ENCODE data around the gene UGT1A8.
"Not testable (repeated sequence)": the region's sequence is repeated elsewhere in the genome, so short reads cannot be mapped to it uniquely, and the experiment has no call there.

The UGT1A8 gene

DNA sequence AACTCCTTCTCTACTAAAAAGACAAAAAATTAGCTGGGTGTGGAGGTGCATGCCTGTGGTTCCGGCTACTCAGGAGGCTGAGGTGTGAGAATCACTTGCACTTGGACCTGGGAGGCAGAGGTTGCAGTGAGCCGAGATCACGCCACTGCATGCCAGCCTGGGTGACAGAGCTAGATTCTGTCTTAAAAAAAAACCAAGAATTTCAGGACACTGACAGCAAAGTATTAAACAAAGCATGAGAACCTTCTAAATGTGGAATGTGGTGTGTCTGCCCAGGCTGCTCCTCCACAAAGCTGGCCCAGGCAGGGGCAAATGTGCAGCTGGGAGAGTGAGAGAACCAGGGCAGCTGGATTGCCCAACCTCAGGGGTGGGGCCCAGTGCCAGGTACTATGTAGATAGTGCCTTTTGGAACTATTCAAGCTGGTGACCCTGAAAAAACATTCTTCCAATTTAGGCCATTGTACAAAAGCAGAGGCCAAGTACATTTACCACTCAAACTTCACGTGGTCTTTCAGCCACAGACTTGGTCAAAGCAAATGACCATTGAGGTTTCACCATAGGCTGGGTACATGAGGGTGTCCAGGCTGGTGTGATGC, 88.6 kb downstream of the UGT1A8 start:
- intact Hi-C loops (cut with micrococcal nuclease), result no loop called here
- H3K36me3 Mint-ChIP-seq (ENCODE audit: low read depth), result no peaks in the 10 kb centered on the region
- H3K4me1 Mint-ChIP-seq (ENCODE audit: low read depth), result no peaks in the 10 kb centered on the region
- H3K27ac Mint-ChIP-seq, result no peak overlapping the region
- H3K4me3 Mint-ChIP-seq, result no peak overlapping the region
- H3K27me3 Mint-ChIP-seq, result peaks cover 5% of the 10 kb centered on the region
- no peaks in the 10 kb centered on the region for H3K9me3 Mint-ChIP-seq

DNA sequence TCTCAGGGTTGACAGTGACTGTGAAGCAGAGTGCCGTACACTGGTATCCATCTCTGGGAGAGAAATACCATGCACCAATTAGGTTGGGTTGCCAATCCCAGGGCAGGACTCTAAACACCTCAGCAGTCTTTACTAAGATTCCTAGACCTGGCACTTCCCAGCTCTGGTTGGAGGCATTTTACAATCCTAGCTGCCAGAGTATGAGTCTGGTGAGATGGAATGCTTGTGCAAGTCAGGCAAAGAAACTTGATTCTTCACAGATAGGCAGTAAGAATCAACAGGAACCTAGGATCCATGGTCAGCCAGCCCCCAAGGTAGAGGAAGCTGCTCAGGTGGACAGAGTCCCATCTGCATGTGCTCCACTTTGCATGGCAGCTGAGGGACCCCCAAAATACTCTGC, 89.3 kb downstream of the UGT1A8 start:
- Mint-ChIP-seq H3K4me3 (no peak overlapping the region), H3K27ac (no peak overlapping the region), H3K27me3 (peaks cover 5% of the 10 kb centered on the region)

DNA sequence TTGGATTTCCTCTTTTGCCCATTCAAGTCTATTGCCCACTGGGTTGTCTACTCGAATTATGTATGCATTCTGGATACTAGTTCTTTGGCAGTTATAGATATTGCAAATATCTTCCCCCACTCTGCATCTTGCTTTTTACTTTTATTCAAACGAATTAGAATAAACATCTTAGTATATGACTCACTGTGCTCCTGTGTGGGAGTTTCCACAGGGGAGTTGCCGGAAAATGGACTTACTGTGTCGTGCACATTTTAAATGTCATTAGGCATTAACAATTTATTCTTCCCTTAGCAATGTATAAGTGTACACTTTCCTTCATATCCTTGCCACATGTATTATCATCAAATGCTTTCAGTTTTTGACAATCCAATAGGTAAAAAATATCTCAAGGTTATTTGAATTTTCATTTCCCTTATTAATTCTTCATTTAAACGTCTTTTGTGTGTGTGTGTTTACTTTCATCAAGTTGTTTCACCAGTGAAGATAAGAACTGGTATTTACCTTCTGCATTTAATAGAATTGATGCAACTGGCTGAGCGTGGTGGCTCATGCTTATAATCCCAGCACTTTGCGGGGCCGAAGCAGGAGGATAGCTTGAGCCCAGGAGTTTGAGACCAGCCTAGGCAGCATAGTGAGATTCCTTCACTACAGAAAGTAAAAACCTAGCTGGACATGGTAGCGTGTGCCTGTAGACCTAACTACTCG, 90.7 kb downstream of the UGT1A8 start:
- intact Hi-C loops (cut with micrococcal nuclease), result no loop called here
- no peaks in the 10 kb centered on the region for H3K36me3 Mint-ChIP-seq (ENCODE audit: low read depth)
- H3K4me1 Mint-ChIP-seq (ENCODE audit: low read depth), result no peaks in the 10 kb centered on the region
- H3K27ac Mint-ChIP-seq, result no peak overlapping the region
- H3K27me3 Mint-ChIP-seq, result peaks cover 5% of the 10 kb centered on the region
- no peak overlapping the region for H3K4me3 Mint-ChIP-seq
- no peaks in the 10 kb centered on the region for H3K9me3 Mint-ChIP-seq

More for the DNA sequence above, 89.3 kb downstream of the UGT1A8 start:
- Mint-ChIP-seq H3K4me1 (ENCODE audit: low read depth) (no peaks in the 10 kb centered on the region), H3K36me3 (ENCODE audit: low read depth) (no peaks in the 10 kb centered on the region), H3K9me3 (no peaks in the 10 kb centered on the region)
- intact Hi-C loops (cut with micrococcal nuclease), result no loop called here

DNA sequence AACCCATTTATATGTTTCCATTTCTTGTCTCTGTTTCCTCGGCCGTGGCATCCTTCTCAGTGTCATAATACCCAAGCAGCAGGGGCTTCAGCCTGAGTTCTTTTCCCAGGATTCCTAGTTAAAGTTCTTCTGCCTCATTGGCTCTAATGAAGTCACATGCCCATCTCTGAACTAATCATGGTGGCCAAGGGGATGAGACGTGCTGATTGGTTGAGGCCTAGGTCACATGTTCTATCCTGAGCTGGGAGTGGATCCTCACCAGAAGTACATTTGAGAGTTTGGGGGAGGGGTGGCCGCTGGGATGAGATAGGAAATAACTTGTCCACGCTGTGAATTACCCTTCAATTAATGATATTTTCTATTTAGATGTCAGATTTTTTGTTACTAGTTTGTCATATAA, 91.5 kb downstream of the UGT1A8 start:
- Mint-ChIP-seq H3K27me3 (peaks cover 5% of the 10 kb centered on the region), H3K36me3 (ENCODE audit: low read depth) (no peaks in the 10 kb centered on the region), H3K4me3 (no peak overlapping the region), H3K27ac (no peak overlapping the region), H3K4me1 (ENCODE audit: low read depth) (no peaks in the 10 kb centered on the region), H3K9me3 (no peaks in the 10 kb centered on the region)
- intact Hi-C loops (cut with micrococcal nuclease), result no loop called here

DNA sequence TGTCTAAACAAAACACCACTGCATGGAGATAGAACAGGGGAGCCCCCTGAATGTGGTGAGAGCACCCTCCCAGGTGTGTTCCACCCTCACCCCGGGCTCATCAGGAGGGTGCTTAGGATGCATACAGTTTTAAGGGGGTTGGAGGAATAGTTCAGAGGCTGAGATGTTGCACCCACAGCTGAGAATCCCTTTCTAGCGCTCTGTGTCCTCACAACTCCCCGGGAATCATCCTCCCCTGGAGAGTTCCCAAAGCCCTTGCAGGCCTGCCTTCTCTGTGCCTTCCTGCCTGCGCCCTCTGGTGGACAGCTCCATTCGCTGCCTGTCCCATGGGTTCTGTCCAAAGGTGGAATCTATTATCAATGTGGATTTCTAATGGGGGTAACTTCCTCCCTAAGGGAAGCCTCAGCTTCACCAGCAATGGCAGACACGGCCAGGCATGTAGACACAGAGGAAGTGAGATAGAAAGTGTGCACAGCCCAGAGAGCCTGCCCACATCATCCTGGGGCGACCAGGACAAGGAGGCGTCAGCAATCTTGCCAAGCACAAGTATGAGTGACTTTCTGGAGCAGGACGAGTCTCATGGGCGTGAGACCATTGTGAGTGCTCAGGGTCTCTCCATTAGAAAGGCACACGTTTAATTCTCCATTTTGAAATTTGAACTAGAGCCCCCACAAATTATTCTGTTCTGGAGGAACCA, 94.0 kb downstream of the UGT1A8 start:
- Mint-ChIP-seq H3K4me1 (ENCODE audit: low read depth) (no peaks in the 10 kb centered on the region), H3K27ac (no peak overlapping the region), H3K27me3 (peaks cover 5% of the 10 kb centered on the region), H3K9me3 (no peaks in the 10 kb centered on the region), H3K36me3 (ENCODE audit: low read depth) (no peaks in the 10 kb centered on the region), H3K4me3 (no peak overlapping the region)
- intact Hi-C loops (cut with micrococcal nuclease), result no loop called here

DNA sequence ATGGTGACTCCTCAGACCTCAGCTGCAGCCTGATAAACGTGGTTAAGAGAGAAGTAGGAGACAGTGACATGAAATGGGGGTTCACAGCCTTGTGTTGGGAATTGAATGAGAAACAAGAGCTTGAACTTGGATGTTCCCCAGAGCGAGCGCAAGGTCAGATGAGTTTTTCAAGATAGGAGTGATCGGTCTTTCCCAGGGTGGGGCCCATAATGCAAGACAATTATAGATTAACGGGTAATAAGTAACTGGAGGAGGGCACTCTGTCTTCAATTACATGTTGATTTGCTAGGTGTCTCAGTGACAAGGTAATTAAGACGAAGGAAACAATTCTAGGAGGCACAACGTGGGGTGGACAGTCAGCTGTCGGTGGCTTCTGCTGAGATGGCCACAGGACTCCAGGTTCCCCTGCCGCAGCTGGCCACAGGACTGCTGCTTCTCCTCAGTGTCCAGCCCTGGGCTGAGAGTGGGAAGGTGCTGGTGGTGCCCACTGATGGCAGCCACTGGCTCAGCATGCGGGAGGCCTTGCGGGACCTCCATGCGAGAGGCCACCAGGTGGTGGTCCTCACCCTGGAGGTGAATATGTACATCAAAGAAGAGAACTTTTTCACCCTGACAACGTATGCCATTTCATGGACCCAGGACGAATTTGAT, 95.3 kb downstream of the UGT1A8 start, which contains the start of gene UGT1A5:
TSS of gene UGT1A5 (plus strand) at position 297 of the 651 bp plus-strand sequence. CDS start at position 382, 85 bp downstream.
- Mint-ChIP-seq H3K4me1 (ENCODE audit: low read depth) (no peaks in the 10 kb centered on the region), H3K36me3 (ENCODE audit: low read depth) (no peaks in the 10 kb centered on the region), H3K27ac (no peak within 1 kb of the TSS), H3K4me3 (no peak within 1 kb of the TSS), H3K27me3 (peaks cover 4% of the 10 kb centered on the region), H3K9me3 (no peaks in the 10 kb centered on the region)
- intact Hi-C loops (cut with micrococcal nuclease), result no loop called here

DNA sequence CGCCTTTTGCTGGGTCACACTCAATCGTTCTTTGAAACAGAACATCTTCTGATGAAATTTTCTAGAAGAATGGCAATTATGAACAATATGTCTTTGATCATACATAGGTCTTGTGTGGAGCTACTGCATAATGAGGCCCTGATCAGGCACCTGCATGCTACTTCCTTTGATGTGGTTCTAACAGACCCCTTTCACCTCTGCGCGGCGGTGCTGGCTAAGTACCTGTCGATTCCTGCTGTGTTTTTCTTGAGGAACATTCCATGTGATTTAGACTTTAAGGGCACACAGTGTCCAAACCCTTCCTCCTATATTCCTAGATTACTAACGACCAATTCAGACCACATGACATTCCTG, 95.8 kb downstream of the UGT1A8 start:
- intact Hi-C loops (cut with micrococcal nuclease), result no loop called here
- Mint-ChIP-seq H3K4me3 (no peak overlapping the region), H3K27me3 (peaks cover 4% of the 10 kb centered on the region), H3K27ac (no peak overlapping the region), H3K4me1 (ENCODE audit: low read depth) (no peaks in the 10 kb centered on the region), H3K9me3 (no peaks in the 10 kb centered on the region), H3K36me3 (ENCODE audit: low read depth) (no peaks in the 10 kb centered on the region)

DNA sequence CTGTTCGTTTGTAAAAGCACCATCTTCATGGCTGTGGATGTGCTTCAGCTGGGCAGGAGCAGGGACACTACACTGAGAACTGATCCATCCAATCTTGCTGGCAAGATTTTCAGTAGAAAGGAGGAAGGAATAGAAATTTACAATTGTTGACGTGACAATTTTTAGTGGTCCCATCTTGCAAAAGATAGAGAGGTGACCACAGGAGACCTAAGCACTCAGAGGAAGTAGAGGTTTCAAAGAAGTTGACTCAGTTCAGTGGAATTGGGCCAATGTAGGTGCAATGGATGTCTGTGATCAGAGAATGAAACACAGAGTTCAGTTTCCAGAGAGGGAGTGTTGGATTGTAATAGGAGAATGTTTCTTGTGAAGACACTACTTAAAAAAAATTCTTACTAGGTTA, 96.7 kb downstream of the UGT1A8 start:
- H3K27me3 Mint-ChIP-seq, result peaks cover 5% of the 10 kb centered on the region
- intact Hi-C loops (cut with micrococcal nuclease), result no loop called here
- no peaks in the 10 kb centered on the region for H3K9me3 Mint-ChIP-seq
- no peak overlapping the region for H3K27ac Mint-ChIP-seq
- no peaks in the 10 kb centered on the region for H3K4me1 Mint-ChIP-seq (ENCODE audit: low read depth)
- no peaks in the 10 kb centered on the region for H3K36me3 Mint-ChIP-seq (ENCODE audit: low read depth)
- no peak overlapping the region for H3K4me3 Mint-ChIP-seq

DNA sequence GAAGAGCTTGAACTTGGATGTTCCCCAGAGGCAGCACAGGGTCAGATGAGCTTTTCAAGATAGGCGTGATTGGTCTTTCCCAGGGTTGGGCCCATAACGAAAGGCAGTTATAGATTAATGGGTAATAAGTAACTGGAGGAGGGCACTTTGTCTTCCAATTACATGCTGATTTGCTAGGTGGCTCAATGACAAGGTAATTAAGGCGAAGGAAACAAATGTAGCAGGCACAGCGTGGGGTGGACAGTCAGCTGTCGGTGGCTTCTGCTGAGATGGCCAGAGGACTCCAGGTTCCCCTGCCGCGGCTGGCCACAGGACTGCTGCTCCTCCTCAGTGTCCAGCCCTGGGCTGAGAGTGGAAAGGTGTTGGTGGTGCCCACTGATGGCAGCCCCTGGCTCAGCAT, 101.1 kb downstream of the UGT1A8 start, which contains the start of gene UGT1A4:
TSS of gene UGT1A4 (plus strand) at position 185 of the 400 bp plus-strand sequence. CDS start at position 270, 85 bp downstream.
- Mint-ChIP-seq H3K27ac (no peak within 1 kb of the TSS), H3K36me3 (ENCODE audit: low read depth) (no peaks in the 10 kb centered on the region), H3K4me3 (no peak within 1 kb of the TSS), H3K27me3 (peaks cover 5% of the 10 kb centered on the region), H3K4me1 (ENCODE audit: low read depth) (no peaks in the 10 kb centered on the region), H3K9me3 (no peaks in the 10 kb centered on the region)
- intact Hi-C loops (cut with micrococcal nuclease), result no loop called here

DNA sequence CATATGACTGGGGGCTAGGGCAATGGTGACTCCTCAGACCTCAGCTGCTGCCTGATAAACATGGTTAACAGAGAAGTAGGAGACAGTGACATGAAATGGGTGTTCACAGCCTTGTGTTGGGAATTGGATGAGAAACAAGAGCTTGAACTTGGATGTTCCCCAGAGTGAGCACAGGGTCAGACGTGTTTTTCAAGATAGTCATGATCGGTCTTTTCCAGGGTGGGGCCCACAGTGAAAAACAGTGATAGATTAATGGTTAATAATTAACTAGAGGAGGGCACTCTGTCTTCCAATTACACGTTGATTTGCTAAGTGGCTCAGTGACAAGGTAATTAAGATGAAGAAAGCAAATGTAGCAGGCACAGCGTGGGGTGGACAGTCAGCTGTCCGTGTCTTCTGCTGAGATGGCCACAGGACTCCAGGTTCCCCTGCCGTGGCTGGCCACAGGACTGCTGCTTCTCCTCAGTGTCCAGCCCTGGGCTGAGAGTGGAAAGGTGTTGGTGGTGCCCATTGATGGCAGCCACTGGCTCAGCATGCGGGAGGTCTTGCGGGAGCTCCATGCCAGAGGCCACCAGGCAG, 111.4 kb downstream of the UGT1A8 start, which contains the start of gene UGT1A3:
TSS of gene UGT1A3 (plus strand) at position 320 of the 579 bp plus-strand sequence. CDS start at position 405, 85 bp downstream.
- H3K9me3 Mint-ChIP-seq, result no peaks in the 10 kb centered on the region

DNA sequence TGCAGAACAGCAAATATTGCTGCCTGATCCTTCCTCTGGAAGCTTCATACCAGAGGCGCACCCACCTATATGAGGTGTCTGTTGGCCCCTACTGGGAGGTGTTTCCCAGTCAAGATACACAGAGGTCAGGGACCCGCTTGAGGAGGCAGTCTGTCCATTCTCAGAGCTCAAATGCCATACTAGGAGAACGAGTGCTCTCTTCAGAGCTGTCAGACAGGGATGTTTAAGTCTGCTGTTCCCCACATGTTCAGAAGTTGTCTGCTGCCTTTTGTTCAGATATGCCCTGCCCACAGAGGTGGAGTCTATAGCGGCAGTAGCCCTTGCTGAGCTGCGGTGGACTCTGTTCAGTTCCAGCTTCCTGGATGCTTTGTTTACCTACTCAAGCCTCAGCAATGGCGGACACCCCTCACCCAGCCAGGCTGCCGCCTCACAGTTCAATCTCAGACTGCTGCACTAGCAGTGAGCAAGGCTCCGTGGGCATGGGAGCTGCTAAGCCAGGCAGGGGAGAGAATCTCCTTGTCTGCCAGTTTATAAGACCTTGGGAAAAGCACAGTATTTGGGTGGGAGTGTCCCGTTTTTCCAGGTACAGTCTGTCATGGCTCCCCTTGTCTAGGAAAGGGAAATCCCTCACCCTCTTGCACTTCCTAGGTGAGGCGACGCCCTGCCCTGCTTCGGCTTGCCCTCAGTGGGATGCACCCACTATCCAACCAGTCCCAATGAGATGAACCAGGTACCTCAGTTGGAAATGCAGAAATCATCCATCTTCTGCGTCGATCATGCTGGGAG, 119.6 kb downstream of the UGT1A8 start:
- H3K4me3 Mint-ChIP-seq; intact Hi-C loops (cut with micrococcal nuclease); H3K9me3 Mint-ChIP-seq; H3K27me3 Mint-ChIP-seq; H3K4me1 Mint-ChIP-seq (ENCODE audit: low read depth); H3K36me3 Mint-ChIP-seq (ENCODE audit: low read depth); H3K27ac Mint-ChIP-seq: not testable (repeated sequence)

More for the DNA sequence above, 111.4 kb downstream of the UGT1A8 start, which contains the start of gene UGT1A3:
- intact Hi-C loops (cut with micrococcal nuclease), result no loop called here
- Mint-ChIP-seq H3K36me3 (ENCODE audit: low read depth) (no peaks in the 10 kb centered on the region), H3K4me3 (no peak within 1 kb of the TSS), H3K27me3 (peaks cover 3% of the 10 kb centered on the region), H3K4me1 (ENCODE audit: low read depth) (no peaks in the 10 kb centered on the region), H3K27ac (no peak within 1 kb of the TSS)

DNA sequence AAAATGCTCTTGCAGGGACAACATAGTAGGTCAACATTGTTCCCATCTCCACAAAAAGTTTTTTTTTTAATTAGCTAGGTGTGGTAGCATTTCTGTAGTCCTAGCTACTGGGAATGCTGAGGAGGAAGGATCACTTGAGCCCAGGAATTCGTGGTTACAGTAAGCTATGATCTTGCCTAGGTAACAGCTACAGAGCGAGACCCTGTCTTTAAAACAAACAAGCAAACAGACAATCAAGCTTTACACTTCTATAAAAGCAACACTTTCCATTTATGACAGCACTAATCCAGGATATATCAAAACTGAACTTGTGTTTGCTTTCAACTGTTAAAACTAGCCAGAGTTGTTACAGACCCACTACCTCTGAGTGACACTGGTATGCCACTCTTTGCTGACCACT, 123.4 kb downstream of the UGT1A8 start:
- Mint-ChIP-seq H3K9me3 (no peaks in the 10 kb centered on the region), H3K4me3 (no peak overlapping the region), H3K4me1 (ENCODE audit: low read depth) (no peaks in the 10 kb centered on the region), H3K36me3 (ENCODE audit: low read depth) (no peaks in the 10 kb centered on the region), H3K27ac (no peak overlapping the region), H3K27me3 (peaks cover 2% of the 10 kb centered on the region)
- intact Hi-C loops (cut with micrococcal nuclease), result no loop called here

Data from dendritic cell treated with granulocyte-macrophage colony-stimulating factor and Interleukin-4, amounts not matched to agents 40 ng/mL and 50 ng/mL, for 4 days (primary cell).